ENCODE measurements around the gene NEBL.
"Not testable (repeated sequence)": the region's sequence is repeated elsewhere in the genome, so short reads cannot be mapped to it uniquely, and the experiment has no call there.

Gene NEBL, protein sequence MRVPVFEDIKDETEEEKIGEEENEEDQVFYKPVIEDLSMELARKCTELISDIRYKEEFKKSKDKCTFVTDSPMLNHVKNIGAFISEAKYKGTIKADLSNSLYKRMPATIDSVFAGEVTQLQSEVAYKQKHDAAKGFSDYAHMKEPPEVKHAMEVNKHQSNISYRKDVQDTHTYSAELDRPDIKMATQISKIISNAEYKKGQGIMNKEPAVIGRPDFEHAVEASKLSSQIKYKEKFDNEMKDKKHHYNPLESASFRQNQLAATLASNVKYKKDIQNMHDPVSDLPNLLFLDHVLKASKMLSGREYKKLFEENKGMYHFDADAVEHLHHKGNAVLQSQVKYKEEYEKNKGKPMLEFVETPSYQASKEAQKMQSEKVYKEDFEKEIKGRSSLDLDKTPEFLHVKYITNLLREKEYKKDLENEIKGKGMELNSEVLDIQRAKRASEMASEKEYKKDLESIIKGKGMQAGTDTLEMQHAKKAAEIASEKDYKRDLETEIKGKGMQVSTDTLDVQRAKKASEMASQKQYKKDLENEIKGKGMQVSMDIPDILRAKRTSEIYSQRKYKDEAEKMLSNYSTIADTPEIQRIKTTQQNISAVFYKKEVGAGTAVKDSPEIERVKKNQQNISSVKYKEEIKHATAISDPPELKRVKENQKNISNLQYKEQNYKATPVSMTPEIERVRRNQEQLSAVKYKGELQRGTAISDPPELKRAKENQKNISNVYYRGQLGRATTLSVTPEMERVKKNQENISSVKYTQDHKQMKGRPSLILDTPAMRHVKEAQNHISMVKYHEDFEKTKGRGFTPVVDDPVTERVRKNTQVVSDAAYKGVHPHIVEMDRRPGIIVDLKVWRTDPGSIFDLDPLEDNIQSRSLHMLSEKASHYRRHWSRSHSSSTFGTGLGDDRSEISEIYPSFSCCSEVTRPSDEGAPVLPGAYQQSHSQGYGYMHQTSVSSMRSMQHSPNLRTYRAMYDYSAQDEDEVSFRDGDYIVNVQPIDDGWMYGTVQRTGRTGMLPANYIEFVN

DNA sequence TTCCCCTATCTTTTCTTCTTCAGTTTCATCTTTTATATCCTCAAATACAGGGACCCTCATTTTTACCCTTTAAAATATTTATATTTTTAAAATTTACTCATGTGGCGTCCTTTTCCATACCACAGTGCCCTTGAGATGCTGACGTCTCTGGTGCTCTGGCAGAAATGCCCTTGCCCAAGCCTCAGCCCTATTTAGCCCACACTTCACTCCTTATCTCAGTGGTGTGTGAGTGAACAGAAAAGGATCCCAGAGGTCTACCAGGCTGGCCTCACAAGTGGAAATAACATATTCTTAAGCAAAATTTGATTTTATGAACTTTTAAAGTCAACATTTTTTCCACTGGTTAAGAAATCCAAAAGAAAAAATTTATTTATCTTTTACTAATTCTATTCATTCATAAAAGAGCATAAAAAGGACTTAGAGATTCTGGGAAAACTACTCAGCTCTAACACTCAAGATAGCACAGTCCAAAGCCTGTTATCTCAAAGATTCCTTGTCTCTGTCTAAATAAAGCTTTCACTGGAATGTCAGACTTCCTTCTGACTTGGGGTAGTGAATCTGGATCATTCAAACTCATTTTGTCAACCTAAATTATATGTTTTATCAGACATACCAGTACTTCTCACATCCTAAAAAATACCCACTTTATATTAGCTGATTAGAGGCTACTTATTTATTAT is at the start of gene NEBL:
Gene NEBL, minus strand, starts transcription at position 166 of the 680 bp plus-strand sequence. Its CDS starts 106 bp downstream, at position 60.
- DNase-seq, result no peak

DNA sequence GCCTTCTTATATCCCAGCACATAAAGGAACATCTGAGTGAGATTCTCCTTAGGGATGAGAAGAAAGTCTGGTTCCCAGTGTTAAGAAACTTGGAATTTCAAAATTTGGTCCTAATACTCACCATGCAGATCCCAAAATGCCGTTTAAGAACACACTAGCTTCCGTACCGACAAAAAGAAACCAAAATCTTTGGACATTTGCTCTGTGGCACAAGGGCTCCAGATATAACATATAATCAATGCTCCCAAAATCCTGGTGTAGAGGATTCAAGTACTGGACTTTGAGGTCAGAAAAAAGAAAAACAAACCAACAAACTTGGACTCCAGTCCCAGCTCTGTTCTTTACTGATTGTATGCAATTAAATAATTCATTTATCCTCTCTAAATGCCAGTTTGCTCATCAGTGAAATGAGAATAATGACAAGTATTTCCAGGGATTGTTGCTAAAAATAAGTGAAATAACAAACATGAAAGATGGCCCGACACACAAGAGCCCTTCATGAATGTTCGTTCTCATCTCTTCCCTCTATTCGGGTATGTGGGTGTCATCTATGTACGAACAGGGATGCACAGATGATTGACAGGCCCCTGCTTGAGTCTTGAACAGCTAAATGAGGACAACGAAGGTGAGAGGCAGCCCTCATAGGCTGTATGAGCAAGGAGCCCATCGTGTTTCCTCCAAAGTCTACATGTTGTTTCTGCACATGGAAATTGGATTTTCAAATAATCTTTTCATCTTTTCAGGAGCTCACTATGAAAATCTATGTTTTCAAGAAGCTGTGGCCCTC is 48.6 kb upstream of the NEBL start:
- no peak for DNase-seq

DNA sequence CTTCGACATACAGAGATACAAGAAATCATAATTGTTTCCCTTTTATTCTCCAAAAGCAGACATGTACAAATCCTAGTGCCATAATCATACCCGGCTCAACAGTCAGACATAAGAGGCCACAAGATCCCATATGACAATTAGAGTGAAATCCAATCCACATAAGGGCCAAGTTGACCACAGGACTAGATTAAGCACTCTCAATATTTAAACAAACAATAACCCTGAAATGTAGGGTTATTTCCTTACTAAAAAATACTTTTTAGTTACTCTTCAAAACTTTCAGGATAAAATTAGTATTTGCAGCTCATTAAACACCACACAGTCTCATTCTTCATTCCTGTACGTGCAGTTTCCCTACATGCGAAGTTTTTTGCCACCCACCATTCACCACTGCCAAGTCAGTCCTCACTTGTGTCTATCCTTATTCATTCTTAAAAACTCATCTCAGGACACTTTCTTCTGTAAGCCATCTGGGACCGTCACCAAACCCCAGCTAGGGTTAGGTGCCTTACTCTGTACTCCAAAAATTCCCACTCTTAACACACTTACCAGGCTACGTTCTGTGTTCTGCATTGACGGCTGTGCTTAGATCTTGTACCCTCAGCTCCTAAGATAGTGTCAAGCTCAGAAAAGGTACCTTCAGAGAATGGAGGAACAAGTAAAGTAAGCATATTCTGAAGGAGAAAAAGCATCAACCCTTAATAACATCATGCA is 47.8 kb upstream of the NEBL start:
- no peak for DNase-seq

DNA sequence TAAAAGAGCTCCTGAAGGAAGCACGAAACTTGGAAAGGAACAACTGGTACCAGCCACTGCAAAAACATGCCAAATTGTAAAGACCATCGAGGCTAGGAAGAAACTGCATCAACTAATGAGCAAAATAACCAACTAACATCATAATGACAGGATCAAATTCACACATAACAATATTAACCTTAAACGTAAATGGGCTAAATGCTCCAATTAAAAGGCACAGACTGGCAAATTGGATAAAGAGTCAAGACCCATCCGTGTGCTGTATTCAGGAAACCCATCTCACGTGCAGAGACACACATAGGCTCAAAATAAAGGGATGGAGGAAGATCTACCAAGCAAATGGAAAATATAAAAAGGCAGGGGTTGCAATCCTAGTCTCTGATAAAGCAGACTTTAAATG is 42.3 kb upstream of the NEBL start:
- DNase-seq, result not testable (repeated sequence)

DNA sequence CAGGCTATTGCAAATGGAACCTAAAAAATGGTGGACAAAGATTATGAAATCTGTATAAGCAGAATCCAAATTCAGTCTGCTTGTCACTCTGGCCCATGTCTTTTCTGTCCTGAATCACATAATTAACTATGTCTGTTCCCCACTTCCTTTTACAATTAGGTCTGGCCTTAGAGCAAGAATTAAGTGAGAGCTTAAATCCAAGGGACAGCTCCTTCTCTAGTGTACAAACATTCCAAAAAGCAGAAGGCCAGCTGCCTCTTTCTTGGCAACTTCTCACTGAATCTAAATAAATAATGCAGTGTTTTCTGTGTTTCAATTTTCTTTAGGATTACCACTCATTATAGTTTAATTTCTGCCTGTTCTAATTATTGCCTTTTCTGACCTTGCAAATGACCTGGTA is 39.3 kb upstream of the NEBL start:
- DNase-seq, result no peak

DNA sequence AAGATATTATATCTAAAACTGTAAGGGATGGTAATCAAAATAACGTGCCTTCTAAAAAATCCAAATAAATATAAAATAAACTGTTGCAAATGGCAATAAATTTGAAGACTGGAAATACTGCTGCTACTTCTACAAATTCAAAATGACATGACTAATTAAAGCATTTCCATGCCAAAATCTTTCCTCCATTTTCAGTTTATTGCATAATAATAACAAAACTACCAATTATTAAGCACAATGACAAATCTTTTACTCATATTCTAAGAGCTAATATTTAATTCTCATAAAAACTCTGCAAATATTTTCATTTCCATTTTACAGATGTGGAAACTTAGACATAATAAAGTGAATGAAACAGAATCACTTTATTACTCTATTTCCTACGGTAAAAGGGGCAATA is 38.8 kb upstream of the NEBL start:
- no peak for DNase-seq

DNA sequence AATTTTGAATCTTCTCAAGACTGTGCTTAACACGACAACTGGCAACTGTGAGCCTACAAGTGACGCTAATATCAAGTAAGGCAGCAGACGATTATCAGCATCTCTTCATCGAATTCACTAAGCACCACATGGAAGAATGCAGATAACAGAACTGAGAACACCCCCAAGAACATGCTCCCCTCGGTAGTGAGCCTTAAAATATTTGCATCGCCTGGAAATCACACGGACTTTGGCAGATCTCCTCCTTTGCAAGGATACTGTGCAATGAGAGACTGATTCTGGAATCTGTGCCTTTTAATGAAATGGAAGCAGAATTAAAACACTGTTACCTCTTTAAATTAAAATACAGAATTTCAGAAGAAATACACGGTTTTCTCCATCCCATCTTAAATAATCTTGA is 38.2 kb upstream of the NEBL start:
- DNase-seq, result no peak

DNA sequence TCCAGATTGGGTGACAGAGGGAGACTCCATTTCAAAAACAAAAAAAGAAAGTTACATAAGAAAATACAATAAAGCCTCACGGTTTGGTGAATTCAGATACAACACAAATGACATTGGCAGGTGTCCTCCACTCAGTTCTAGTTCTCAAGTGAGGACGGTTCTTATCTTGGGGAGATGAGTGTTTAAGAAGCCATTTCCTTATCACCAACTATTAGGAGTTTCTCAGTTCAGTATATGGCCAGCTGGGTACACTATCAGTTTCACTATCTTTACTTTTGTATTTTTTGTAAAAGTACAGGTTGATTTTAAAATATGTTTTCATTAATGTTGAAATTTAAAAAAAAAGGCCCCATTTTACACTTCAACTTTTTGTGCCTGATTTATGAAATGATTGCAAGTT is 36.6 kb upstream of the NEBL start:
- no peak for DNase-seq

DNA sequence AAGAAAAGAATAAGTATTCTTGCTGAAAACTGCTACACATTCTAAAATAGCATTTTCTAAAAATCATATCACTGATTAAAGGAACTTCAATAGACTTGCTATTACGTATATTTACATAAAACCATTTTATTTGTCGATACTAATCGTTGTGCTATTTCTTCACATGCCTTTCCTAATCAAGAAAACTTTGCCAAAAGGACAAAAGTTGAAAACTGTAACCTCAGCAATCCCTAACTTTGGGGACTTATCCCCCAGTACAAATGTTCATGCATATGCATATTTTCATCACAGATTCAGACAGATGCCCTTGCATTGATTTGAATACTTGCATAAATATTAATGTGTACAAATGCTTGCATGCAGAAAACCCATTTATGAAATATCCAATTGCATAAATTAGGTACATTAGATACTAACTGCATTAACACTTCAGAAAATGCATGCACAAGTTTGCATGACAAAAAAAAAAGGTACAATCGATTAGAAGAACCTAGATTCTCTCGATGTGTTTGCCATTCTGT is 35.6 kb upstream of the NEBL start:
- no peak for DNase-seq

DNA sequence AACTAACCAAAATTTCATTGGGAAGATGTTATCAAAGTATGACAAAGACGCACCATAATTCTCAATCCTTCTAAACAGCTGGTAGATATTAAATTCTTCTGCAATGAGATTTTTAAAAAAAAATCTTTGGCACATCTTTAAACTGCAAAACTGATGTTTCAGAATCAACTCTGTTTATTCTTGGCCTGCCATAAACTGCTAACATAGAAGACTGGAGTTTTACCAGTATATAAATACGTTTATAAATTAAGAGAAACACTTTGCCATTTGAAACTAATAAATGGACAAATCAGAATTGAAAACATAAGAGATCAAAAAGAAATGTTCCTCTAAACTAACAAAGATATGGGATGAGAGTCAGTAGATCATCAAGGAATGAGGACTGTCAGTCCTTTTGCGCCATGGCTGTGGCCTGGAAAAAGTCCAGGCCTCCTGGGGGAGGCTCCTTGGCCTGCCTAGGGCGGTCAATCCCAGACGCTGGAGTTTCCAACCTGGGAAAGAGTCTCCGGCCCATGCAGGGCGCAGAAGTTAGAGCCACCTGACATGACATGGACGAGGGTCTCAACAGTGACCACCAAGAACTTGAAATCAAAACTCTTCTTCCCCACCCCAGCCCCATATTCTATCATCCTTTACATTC is 34.2 kb upstream of the NEBL start:
- no peak for DNase-seq

DNA sequence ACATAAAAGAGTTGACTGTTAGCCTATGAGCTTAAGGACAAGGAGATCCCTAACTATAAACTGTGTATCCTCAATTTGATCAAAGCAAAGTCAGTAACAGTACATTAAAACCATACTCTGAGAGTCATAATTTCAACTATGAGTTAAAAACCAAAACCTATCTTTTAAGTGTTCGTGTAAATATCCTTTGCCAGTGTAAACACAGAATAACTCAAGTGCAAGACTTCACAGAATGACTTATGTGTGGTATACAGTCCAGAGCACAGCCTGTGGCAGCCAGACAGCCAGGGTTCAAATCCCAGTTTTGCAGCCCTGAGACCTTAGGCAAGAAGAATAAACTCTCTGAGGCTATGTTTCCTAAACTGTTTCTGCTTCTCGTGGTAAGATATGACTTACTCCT is 30.3 kb upstream of the NEBL start:
- no peak for DNase-seq

DNA sequence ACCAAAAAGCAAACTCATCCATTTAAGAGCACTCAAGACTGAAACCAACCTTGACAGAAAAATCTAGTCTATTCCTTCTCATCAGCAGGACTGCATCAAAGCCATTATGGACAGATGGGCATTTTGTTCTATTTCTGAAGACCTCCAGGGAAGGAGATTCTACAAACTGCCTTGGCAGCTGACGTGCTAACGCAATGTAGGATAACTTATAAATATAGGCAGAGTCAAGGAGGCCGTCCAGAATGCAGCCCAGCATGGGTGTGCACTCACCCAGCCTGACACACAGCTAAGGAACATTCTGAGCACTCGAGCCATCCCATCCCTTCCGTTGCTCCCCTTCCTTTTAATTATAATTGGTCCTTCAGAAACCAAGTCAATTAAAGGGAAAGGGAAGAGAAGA is 25.3 kb upstream of the NEBL start:
- DNase-seq, result no peak

DNA sequence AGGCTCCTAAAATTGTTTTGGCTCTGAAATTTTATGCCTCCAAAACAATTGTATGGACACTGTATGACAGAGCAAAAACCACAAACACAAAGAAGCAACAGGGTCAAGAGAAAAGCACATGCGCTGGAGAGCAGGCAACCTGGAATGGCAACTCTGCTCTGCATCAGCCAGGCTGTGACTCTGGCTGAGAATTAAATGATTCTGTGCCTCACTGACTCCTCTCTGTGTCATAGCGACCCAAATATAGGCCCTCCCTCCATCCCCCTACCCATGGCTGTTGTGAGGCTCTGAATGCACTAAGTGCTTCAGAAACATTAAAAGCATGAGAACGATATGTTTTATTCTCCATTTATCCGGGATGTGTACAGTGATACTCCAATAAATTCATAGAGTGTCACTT is 24.9 kb upstream of the NEBL start:
- no peak for DNase-seq

DNA sequence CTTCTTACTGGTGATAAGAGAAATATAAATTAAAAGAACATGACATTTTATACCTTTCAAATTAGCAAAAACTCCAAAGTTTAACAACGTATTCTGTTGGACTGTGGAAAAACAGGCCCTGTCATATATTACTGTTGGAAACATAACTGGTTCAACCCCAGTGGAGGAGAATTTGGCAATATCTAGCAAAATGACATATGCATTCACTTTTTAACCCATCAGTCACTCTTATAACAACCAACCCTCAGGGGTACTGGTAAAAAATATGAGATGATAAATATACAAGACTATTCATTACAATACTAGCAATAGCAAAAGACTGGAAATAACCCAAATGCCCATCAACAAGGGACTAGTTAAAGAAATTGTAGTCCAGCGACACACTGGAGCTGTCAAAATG is 22.9 kb upstream of the NEBL start:
- DNase-seq, result no peak

DNA sequence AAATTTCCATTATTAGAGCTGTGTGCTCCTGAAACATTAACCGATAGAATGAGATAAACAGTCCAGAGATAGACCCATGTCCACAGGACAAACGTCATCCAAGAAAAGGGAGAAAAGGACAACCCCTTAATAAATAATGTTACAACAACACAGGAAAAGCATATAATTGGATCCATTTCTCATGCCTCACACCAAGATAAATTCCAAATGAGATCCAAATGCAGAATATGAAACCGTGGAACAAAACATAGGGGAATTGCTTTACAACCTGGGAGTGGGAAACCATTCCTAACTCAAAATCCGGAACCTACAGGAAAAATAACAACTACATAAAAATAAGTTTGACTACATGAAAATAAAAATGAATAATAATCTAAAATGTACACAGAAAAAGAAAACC is 22.4 kb upstream of the NEBL start:
- no peak for DNase-seq

DNA sequence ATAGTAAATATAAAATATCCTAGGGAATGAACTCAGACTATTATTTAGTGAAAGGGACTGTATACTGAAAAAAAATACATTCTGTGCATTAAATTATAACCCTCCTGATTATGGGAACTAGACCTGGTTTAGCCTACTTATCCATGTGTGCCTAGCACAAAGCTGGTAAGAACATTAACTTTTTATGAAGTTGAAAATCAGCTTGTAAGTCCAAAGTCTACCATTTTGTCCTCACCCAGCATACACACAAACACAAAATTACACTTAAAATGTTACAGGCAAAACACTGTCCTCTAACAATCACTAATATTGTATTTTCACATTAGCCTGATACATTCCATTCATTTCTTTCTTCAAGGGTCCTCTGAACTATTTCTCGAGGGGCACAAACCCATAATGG is 19.9 kb upstream of the NEBL start:
- DNase-seq, result no peak

DNA sequence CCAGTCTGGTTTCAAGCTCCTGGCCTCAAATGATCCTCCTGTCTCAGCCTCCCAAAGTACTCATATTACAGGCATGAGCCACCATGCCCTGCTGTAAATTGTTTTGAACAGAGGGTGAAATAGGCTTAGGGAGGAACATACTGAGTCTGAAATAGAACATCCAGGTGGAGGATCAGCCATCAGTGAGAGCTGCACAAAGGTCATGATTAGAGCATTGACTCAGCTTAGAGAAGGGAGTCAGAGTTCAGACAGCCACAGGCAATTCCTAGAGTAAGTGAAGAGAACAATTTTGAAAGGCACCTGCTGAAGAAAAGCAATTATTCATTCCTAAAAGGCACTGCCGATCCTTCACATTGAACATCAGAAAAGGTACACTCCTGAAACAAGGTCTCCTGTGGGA is 15.9 kb upstream of the NEBL start:
- no peak for DNase-seq

DNA sequence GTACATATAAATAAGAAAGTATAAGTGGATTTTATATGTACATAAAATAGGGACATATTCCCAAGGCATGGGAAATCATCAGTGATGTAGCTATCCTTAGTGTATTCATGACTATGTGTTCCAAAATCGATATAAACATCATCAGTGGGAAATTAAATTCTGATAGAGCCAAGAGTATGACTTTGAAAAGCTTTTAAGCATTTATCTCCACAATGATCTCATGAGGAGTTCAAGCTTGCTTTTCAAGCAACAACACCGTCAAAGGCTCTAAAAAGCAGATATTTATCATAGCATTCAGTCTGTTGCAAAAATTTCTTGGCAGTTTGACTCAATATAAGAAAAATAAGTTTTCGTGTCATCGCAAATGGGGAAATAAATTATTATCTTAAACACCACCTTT is 14.5 kb upstream of the NEBL start:
- DNase-seq, result no peak

DNA sequence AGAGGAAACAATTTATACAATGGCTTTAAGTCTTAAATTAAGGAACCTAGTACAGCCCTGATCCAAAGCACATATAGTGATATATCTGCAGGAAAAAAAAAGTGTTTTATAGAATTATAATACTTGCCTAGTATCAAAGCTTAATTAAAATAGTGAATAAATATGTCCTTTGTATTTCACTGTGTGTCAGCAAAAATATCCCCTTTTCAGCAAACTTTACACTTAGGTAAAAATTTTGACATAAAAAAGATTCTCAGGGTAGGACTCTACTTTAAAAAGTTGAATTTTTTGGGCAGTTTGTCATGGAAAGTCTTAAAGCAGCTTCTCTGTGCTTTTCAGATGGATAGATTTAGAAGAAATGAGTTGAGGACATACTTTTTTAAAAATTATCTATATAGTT is 12.7 kb upstream of the NEBL start:
- DNase-seq, result no peak

DNA sequence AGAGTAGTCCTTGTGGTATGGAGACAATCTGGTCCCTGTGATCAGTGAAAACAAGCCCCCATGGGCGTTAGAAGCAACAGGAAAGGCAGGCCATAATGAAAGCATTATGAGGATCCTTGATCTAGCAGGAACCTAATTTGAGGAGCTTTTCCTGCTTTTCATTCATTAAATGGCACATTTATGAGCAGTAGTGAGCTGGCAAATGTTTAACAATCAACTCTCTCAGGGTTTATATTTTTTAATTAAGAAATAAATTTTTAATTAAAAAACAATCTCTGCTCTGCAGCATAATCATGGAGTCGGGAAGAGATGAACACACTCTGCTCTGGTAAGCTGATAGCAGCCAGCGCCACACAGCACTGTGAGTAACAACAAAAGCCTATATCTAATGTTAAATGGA is 11.3 kb upstream of the NEBL start:
- no peak for DNase-seq

All from CD4-positive, alpha-beta T cell treated with Interleukin-21 for 1 hour (primary cell).